Measurements from ENCODE around the gene HK1.

The HK1 gene

GRCh38 chr10:69349542-69349888, 71.2 kb downstream of the HK1 start:
- no peak for DNase-seq (ENCODE audit: low read depth)

- no peak for DNase-seq (ENCODE audit: low read depth)
Measured at GRCh38 chr10:69351589-69351988, 73.3 kb downstream of the HK1 start.

- no peak for DNase-seq (ENCODE audit: low read depth)
Measured at GRCh38 chr10:69352569-69353264, 74.4 kb downstream of the HK1 start.

- no peak for DNase-seq (ENCODE audit: low read depth)
Measured at GRCh38 chr10:69353977-69354635, 75.8 kb downstream of the HK1 start.

- DNase-seq (ENCODE audit: low read depth): no peak
Measured at GRCh38 chr10:69356187-69356586, 77.9 kb downstream of the HK1 start.

- DNase-seq (ENCODE audit: low read depth): no peak
Measured at GRCh38 chr10:69358148-69358795, 80.0 kb downstream of the HK1 start.

- no peak for DNase-seq (ENCODE audit: low read depth)
Measured at GRCh38 chr10:69359148-69359547, 80.9 kb downstream of the HK1 start.

- no peak for DNase-seq (ENCODE audit: low read depth)
Measured at GRCh38 chr10:69359594-69359993, 81.3 kb downstream of the HK1 start.

GRCh38 chr10:69360485-69361302, 82.4 kb downstream of the HK1 start:
- DNase-seq (ENCODE audit: low read depth): no peak

- DNase-seq (ENCODE audit: low read depth): no peak
Measured at GRCh38 chr10:69361303-69361614, 83.0 kb downstream of the HK1 start.

GRCh38 chr10:69362471-69362954, 84.2 kb downstream of the HK1 start:
- DNase-seq (ENCODE audit: low read depth): no peak

GRCh38 chr10:69363666-69364065, 85.4 kb downstream of the HK1 start:
- DNase-seq (ENCODE audit: low read depth): no peak

GRCh38 chr10:69364232-69364940, 86.1 kb downstream of the HK1 start:
- no peak for DNase-seq (ENCODE audit: low read depth)

GRCh38 chr10:69366738-69367137, 88.4 kb downstream of the HK1 start:
- no peak for DNase-seq (ENCODE audit: low read depth)

- DNase-seq (ENCODE audit: low read depth): no peak
Measured at GRCh38 chr10:69367469-69367868, 89.2 kb downstream of the HK1 start.

- DNase-seq (ENCODE audit: low read depth): no peak
Measured at GRCh38 chr10:69372126-69372980, 94.1 kb downstream of the HK1 start.

GRCh38 chr10:69374242-69374641, 95.9 kb downstream of the HK1 start:
- DNase-seq (ENCODE audit: low read depth): no peak

GRCh38 chr10:69374931-69375306, 96.6 kb downstream of the HK1 start:
- DNase-seq (ENCODE audit: low read depth): no peak

GRCh38 chr10:69375307-69376151, 97.2 kb downstream of the HK1 start:
- no peak for DNase-seq (ENCODE audit: low read depth)

GRCh38 chr10:69376662-69377061, 98.4 kb downstream of the HK1 start:
- no peak for DNase-seq (ENCODE audit: low read depth)
